GM18499 (cell line): ENCODE results near the gene SPDYE4.

ENCODE experiments used
- ATAC-seq: cut with Tn5 transposase; IDR thresholded peaks from one replicate; pipeline ENCODE4 v1.9.1; 2021; ENCODE audit warnings: moderate number of reproducible peaks; ENCODE audit not compliant: insufficient read depth, unreplicated experiment

The SPDYE4 gene

GRCh38 chr17:8785547-8786413 lies 27.4 kb upstream of the SPDYE4 start:
- no peak for ATAC-seq

- no peak for ATAC-seq
Observed at GRCh38 chr17:8782176-8782575, 23.8 kb upstream of the SPDYE4 start.

DNA sequence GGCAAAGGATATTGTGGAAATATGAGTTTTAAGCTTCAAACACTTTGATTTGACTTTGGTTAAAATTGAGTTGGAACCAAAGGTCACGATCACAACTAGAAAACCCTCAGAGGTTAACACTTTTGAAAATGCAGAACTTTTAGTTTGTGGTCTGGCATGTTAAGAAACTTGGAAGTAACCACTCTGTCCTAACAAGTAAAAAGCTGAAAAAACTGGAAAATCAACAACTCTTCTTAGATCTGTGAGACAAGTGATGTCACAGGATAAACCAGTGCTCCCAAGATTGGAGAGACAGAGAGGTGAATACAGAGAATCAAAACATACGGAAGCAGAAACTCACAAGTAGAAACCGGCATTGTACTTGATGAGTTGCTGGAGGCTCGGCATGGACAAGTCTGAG lies 23.4 kb upstream of the SPDYE4 start:
- ATAC-seq: no peak

DNA sequence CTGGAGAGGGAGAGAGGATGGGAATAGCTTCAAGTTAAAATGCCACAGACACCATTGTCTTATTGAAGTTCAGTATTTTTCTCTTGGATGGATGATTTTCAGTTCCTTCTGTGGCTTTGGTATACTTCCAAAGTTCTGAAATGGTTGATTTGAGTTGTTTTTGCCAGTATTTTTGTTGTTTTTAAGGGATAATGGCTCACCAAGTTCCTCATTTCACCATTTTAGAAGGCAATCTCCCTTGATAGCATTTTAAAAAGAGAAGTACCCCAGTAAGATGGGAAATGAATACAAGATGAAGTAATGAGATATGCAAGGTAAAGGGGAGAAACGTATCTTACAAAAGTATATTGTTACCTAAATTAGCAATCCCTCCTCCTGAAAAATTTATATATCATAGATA lies 18.5 kb upstream of the SPDYE4 start:
- ATAC-seq: no peak

DNA sequence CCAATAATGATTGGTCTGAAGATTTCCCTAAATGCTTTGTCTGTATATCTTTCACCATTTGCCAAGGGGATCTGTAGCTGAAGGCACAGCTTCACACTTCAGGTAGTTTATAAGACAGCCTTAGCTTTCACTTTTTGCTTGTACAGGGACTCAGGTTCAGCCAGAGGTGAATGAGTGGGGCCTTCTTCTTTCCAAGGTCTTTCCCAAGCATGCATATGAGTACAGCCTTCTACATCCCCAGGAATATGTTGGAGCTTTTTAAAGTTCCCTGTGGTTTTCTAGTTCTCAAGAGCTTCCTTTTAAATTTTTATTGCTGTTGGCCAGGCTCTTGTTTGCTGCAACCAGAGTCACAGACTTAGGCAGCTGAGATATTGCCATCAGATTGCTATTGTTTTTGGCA lies 17.9 kb upstream of the SPDYE4 start:
- no peak for ATAC-seq

DNA sequence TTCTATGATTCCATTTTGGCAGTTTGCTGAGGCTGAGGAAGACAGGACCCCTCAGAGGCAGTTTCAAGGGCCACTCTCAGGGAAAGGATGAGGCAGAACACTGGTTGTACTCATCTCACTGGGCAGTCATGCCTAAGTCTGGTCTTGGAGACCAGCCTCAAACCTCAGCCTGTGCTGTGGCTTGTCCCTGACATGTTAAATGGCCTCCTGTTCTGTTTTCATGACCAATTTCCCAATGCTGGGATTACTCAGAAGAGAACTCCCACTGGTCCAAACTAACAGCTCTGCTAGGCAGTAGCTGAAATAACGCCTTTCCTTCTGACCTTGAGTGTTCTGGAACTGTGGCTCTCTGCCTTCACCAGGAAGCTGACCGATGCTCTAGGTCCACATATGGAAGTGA lies 8.4 kb upstream of the SPDYE4 start:
- ATAC-seq: no peak

GRCh38 chr17:8762012-8762411 lies 3.7 kb upstream of the SPDYE4 start:
- ATAC-seq: no peak

- no peak for ATAC-seq
Observed at GRCh38 chr17:8757189-8757588, 1.2 kb downstream of the SPDYE4 start.

DNA sequence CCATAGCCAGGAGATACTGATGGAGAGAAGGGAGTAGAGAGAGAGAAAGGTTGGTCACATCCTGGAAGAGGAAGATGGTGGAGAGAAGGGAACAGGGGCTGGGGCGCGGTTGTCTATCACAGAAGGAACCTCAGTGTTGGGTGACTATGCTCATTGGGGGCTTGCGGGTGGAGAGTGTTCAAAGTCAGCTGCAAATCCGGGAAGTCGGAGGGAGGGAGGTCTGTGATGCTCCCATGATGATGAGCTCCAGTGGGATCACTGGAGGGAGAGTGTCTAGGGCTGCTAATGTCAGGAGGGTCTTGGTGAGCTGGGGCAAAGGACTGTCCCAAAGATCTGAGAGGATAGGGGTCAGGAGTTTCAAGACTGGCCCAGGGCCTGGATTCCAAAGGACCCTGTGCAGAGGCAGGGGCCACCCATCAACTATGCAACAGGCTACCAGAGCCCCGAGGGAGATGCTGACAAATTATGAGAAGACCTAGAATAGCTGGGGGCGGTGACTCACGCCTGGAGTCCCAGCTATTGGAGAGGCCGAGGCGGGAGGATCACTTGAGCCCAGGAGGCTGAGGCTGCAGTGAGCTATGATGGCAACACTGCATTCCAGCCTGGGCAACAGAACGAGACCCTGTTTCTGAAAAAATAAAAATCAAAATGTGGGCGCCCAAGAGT lies 2.6 kb downstream of the SPDYE4 start:
- no peak for ATAC-seq

DNA sequence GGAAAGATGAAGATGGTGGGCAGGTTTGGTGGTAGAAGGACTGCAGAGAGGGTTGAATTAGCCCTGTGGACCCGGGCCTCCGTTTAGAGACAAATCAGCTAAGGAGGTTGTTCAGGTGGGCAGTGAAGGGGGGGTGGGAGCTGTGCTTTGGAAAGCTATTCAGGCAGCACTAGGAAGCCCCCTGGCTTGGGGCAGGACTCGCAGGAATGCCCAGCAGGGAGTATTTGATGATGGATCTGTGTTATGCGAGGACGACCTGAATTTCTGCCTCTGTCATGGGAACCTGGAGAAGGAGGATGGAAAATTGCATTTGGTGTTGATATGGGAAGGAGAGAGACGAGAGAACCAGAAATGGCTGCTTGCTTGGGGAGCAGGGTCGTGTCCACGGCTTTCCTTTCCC lies 3.5 kb downstream of the SPDYE4 start:
- ATAC-seq: no peak

DNA sequence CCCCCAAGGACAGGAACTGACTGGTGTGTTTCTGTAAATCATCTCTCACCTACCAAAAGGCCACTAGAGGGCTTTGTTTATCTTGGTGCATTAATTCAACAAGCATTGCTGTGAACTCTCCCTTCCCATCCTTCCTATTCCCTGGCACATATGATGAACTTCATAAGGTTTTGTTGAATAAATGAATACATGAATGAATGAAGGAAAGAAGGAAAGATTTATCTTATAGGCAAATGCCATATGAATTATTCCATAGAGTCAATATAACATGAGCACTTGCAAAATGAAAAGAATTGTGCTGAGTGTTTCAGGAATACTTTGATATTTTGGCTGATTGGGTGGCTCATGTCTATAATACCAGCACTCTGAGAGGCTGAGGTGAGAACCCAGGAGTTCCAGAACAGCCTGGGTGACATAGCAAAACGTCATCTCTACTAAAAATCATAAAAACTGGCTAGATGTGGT lies 4.3 kb downstream of the SPDYE4 start:
- no peak for ATAC-seq

- ATAC-seq: no peak
Observed at GRCh38 chr17:8753136-8753975, 5.0 kb downstream of the SPDYE4 start.

- ATAC-seq: no peak
Observed at GRCh38 chr17:8749616-8750015, 8.7 kb downstream of the SPDYE4 start.

- no peak for ATAC-seq
Observed at GRCh38 chr17:8747742-8748141, 10.6 kb downstream of the SPDYE4 start.

DNA sequence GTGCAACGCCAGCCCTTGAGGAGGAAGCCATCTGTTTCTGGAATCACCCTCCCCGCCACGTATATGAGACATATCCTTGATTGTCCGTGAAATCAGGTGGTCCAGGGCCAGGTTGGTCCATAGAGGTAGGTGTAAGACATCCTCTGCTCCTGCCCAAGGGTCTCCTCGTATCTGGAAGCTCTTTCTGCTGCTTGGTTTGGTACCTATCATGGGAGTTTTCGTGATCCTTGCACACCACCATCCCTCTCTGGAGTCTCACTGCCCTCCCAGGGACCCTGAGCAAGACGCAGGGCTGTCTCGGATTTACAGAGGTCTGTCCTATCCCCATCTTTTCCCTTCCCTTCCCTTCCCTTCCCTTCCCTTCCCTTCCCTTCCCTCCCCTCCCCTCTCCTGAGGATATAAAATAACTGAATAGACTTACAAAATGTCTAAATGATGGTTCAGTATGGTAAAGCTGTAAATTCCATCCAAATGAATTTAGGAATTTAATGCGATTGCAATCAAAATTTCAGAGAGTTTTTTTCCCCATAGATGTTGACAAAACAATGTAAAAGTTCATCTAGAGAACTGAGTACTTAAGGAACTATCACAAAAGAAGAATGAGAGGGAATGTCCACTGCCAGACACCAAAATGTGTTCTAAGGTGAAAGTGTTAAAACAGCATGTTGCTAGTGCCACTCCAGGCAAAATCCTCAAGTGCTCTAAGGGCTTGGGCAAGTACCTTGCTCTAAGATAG lies 11.7 kb downstream of the SPDYE4 start:
- ATAC-seq: no peak

DNA sequence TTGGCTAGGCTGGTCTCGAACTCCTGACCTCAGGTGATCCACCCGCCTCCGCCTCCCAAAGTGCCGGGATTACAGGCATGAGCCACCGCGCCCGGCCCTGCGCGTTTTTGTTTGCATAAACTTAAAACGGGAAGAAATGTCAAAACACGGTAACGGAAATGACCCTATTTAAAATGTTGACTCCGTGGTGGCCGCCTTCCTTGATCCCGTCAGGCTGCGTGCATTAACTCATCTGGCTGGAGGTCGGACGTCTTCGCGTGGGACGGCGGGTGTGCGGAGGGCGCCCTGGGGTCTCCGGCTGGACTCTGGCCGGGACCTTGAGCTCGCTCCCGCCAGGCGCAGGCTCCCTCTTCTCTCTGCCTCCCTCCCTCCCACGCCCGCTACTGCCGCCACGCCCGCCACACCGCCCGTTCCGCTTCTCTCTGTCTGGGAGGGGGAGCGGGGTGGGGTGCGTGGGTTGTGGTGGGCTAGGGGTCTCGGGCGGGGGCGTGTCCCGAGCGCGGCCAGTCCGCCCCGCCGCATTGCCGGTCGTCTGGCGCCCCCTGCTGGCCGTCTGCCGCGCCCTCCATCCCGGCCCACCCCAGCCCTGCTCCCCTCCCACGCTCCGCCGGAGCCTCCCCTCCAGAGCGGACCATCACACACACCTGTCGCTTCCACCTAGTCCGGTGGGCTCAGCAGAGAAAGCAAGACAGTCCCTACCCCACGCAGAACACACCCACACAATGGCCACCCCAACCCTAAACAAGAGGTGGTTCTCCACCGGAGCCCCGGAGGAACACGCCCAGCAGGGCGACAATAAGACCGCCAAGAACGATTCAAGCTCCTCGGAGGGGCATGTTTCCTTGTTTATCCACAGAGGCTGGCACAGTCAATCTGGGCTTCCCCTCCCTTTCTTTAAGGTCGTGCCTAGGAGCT lies 12.5 kb downstream of the SPDYE4 start:
- no peak for ATAC-seq

DNA sequence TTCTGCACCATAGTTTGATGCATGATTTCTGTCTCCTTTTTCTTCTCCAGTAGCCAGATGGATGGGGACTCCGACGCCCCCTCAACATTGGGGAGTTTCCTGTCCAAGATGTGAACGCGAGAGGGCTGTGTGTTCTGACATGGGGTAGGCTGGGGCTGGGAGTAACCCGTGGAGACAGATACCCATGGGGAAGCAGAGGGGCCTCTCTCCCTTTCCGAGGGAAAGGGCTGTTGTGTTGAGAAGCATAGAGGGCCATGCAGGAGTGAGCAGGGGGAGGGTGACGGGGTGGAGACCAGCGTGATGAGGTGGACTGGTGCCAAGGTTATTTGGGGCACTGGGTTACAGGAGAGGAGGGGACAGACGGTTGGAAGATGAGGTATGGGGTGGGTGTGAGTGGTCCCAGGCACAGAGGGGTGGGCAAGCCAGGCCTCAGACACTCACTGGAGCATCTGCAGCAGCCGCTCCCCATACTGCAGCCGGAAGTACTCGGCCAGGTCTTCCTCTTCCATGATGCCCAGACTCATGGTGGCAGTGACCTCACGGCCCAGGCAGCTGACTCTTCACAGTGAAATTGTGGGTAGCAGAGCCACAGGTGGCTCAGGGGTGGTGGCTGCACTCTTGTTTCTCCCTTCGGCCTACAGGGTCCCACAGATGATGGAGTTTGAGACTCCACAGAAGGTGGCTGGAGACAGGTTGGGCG lies 14.1 kb downstream of the SPDYE4 start:
- ATAC-seq: no peak

GRCh38 chr17:8742819-8743218 lies 15.5 kb downstream of the SPDYE4 start:
- ATAC-seq: no peak

DNA sequence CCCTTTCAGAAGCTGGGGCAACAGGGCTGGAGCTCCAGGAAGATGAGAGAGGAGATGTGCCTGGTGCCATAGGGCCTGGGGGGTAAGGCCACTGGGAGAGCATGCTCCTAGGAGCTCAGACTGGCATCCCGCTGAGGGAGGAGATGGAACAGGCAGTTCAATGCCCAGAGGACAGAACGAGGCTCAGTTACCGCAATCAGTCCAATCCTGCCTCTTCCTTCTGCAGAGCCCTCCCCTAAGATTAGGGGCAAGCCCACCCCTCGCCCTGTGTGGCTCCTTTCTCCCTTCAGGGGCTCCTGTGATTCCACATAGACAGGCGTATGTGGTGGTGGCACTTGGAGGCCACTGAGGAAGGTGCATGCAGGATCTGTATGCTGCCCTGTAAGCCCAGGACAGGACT lies 16.1 kb downstream of the SPDYE4 start:
- no peak for ATAC-seq
